ENCODE data around the gene PRDM10.

PRDM10 gene

DNA sequence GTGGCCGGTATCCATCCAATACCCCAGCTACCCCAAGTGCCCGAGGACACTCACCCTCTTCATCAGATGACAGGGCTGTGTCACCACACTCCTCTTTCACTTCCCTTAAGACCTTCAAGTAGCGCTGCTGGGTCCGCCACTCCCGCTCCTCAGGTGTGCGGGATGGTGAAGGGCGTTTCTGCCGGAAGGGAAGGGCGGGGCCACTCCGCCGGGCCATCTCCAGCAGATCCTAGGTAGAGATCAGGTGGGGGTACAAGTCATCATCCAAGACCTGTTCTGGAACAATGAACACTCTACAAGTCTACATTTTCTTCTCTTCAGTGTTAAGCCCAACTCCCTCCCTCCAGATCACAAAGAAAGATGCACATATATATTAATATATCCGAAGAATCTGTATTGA, 117.3 kb downstream of the PRDM10 start:
- no peak for DNase-seq

DNA sequence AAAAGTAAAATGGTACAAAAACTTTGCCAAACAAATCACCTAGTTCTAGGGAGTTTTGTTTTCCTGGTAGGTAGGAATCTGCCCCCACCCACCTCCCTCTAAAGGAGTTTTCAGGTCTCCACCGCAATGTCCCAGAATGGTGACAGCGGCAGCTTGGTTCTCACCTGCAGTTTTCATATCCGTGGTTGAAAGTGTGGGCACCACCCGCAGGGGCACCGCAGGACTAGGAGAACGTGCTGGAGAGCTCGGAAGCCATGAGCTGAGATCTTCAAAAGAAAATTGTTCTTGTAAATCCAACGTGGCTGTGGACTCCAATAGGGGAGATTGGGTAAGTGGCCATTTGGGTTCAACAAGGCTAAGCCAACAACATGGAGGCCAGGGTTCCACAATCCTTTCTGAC, 118.1 kb downstream of the PRDM10 start:
- no peak for DNase-seq

DNA sequence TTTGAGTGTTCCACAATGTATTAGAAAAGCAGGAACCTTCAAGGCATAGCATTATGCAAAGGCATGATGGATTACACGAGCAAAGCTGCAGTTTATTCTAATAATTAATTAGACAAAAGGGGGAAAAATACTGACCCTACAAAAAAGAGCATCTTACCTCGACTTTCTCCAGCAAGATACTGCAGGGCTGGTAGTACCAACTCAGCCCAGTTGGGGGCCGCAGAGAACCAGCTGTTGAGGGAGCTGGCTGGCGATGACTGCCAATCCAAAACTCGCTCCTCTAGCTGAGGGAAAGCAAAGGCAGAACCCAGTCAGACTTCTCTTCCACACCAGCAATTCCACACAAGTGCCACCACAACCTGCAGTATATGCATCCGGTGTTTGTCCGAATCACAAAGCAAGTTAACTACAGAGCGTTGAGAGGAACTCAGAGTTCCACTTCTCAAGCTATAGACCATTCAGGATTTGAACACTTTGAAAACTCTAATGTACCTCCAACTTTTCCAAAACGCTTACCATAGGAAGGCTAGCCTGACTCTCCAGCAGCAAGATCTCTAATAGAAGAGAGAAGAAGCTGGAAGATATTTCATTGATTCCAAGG, 121.0 kb downstream of the PRDM10 start:
- peak; percentile 24 for DNase-seq

DNA sequence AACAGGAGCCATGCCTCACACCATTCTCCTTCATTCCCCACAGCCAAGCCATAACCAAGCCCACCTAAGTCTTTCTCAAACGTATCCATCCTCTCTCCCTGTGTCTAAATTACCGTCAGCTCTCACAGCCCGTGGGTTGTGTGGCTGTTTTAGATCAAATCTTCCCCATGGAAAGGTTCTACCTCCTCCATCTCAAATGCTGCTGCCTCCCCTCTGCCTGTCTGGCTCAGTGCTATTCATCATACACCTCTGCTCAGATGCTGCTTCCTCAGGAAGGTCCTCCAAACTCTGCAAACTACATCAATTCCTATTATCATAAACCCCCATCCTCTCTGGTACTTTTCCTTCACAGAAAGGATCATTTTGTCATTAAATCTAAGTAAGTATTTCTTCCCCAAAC, 122.3 kb downstream of the PRDM10 start:
- no peak for DNase-seq

DNA sequence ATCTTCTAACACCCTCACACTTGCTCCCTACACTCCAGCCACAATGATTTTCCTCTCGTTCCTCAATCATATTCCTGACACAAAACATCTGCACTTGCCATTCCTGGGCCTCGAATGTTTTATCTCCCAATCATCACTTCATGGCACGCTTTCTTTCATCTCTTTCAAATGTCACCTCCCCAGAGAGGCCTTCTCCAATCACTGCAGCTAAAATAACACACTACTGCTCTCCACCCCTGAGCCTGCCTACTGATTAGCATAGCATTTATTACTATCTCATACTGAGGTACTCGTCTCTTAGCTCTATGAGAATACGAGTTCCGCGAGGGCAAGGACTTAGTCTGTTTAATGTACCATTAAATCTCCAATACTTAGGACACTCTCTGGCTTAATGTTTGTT, 130.7 kb downstream of the PRDM10 start:
- no peak for DNase-seq

DNA sequence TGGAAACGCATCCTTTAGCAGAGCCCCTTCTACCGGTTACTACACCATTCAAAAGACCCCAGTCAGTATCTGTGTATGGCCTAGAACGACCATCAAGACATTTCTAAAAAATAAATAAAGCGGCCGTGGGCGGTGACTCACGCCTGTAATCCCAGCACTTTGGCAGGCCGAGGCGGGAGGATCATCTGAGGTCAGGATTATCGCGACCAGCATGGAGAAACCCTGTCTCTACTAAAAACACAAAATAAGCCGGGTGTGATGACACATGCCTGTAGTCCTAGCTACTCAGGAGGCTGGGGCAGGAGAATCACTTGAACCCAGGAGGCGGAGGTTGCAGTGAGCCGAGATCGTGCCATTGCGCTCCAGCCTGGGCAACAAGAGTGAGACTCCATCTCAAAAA, 134.0 kb downstream of the PRDM10 start:
- DNase-seq, result peak; percentile 9

DNA sequence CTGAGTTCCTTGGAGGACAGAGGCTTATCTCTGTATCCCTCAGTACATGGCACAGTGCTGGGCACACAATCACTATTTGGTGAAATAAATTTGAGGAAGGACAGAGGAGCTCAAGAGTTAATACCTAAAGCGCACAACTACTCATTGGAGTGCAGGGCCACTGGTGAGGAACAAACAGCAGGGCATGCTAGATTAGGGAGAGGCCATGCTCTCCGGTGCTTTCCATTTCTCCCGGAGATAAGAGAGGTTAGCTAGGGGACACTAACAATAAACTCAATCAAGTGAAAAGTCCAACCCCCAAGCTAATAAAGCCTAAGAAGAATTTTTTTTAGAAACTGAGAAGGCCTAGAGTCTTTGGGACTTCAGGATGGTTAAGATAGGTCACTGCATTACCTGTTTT, 136.3 kb downstream of the PRDM10 start:
- no peak for DNase-seq

DNA sequence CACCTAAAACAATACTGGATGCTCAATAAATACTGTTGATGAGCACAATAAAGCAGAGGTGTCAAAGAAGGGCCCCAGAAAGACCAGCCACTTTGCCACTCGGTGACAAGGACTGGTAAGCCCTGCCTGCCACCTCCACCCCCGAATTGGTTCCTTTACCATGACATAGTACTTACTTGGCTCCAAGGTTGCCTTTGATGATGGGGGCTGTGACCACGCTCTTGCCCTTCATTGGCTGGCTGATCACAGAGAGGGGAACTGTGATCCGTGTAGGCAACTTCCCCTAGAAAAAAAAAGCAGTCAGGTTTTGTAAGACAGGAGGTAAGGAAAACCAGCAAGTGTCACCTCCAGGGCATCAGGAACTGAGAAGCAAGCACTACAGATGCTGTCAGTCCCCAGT, 136.9 kb downstream of the PRDM10 start:
- no peak for DNase-seq

DNA sequence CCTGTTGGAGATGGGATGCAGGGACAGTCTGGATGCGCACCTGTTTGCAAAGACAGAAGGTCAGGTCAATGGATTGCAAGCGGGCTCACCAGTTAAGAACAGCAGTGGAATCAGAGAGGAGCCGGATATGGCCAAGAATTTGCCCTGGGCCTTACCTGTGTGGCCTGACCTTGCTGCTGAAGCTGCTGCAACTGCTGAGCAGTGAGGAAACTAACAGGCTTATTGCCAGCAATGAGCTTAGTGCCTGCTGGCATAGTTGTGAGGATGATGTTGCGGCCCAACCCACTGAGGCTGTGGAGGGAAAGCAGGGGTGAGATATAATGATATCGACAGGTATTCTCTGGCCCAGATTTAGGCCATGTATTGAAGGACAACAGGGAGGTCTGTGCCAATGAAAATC, 137.8 kb downstream of the PRDM10 start:
- DNase-seq, result no peak

DNA sequence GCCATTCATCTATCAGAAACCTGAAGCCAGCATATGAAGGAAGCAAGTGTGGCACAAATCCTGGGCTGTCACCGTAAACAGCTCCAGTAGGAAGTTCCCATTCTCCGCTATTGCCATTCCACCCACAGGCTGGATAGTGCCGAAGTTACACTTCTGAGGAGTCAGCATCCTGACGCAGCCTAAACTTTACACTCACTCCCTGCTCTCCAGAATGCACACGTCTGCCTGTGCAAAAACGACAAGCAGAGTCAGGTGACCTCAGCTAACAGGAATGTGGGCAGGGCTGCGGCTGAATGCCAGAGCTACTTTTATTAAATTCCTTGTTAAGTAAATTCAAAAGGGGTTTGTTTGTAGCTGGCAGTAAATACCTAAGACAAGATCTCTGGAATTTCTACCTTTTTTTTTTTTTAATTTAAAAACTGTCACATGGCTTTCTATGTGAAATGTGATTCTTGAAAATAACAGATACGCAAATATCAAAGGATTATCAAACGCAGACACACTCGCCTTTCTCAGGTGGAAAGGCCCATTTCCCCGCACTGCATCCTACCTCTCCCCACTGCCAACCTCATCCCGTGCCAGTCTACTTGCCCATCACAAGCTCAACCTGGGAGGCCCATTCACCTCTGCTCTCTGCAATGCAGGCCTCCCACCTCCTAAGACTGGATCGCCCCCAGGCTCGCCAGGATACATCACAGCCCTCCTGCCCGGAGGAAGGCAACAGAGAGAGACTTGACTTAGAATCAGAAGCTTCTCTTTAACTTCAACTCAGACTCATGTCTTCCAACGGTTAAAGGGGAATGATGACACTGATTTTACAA, 140.7 kb downstream of the PRDM10 start:
- DNase-seq, result peak; percentile 96

DNA sequence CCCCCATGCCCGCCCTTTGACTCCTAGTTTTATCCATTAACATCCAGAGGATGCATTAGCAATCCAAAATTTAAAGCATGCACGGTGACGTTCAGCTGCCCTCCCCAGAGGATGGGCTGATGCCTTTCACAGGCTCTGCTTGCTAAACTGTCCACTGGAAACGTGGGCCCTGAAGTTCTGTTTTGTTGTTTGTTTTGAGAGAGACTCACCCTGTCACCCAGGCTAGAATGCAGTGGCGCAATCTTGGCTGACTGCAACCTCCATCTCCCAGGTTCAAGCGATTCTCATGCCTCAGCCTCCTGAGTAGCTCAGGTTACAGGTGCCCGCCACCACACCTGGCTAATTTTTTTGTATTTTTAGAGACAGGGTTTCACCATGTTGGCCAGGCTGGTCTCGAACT, 146.6 kb downstream of the PRDM10 start:
- no peak for DNase-seq

DNA sequence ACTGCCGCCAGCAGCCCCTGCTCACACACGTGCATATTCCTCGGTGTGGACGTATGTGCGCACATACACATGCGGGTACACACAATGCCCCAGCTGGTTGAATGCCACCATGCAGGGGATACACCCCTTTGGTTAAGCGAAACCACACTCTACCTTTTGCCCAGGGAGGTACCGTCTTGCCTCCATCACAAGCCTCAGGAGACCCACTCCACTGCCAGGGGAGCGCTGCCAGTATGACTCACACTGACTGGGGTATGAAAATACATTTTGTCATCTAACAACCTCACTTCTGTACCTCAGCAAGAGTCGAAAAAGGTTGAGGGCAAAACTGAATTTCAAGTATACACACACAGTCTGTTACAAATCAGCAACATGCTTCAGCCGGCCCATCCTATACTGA, 147.5 kb downstream of the PRDM10 start:
- no peak for DNase-seq

DNA sequence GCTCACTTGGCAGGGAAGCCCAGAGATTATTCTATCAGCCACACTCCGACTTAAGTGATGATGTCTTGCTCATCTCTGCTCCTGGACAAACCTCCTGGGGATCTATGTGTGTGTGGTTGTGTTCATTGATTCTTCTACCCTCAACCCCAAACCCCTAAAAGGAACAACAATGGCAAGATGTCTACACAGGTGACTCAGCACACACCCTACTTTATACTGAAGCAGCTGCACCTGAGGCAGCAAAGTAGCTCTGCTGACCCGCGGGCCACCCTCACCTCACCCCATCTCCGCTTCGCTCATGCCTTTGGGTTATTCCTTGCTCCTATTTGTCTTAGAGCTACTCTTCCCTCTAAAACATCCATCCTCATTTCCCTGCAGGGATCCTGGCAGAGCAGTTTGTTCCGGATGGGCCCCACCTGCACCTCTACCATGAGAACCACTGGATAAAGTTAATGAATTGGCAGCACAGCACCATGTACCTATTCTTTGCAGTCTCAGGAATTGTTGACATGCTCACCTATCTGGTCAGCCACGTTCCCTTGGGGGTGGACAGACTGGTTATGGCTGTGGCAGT, 148.3 kb downstream of the PRDM10 start:
- DNase-seq, result no peak

DNA sequence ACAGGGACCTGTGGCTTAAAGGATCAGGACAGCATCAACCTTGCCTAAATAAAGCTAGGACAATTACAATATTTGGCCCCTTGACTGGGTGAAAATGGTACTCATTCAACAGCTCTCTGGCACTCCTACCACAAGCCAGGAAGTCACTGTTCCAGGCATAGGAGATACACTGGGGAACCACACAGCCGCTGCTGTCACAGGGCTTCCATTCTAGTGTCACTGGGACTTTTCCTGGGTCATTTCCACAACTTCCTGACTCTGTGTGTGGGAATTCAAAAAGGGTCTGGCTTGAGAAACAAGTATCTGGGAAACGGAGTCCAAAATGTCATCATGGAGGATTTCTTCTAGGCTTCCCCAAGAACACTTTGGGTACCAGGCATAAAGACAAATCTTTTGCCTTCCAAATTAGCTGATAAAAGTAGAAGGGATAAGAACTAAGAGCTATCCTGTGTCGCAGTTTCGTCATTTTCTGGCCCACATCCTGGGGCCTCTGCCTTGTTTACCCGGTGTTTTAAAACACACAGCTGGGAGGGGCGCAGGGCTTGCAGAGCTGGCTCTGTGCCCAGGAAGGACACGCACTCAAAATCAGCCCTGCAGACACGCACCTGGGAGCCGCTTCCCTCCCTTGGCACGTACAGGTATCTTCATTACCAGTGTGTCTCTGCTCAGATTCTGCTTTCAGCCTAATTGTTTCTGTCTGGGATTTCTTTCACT, 149.0 kb downstream of the PRDM10 start:
- DNase-seq, result no peak

DNA sequence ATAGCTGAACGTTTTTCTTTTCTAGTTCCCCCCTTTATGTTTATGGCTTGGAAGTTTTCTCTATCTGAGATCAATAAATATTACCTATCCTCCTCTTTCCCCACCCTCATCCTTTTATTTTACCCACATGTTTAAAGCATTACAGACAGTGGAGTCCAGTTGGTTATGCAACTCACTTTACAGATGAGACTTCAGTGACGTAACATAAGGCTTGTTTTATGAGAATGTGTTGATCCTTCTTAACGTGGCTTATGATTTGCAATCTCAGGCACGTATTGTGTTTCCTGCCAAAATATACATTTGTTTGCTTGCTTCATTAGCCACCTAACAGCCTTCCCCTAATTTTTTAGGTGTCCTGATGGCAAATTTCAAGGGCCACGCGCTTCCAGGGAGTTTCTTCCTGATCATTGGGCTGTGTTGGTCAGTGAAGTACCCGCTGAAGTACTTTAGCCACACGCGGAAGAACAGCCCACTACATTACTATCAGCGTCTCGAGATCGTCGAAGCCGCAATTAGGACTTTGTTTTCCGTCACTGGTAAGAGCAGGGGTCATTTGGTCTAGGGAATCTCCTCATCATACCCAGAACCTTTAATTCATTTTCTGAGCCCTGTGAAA, 150.4 kb downstream of the PRDM10 start:
- DNase-seq, result no peak
